H1 (cell line): ENCODE data around the gene KDM6A. TPM values are rescaled to one million over a fixed set of nuclear protein-coding genes. Genes with fewer than 3 reads are reported as not detected.

ENCODE experiments used
- CTCF ChIA-PET: fragments of 300-600 bp; sonication (Branson Sonifier 250); formaldehyde crosslinking; loops from one replicate; lab custom pipeline; 2021; ENCODE audit not compliant: partially characterized antibody; lab: Charles Lee
- POLR2A ChIA-PET: fragments of 300-600 bp; sonication (Branson Sonifier 250); formaldehyde crosslinking; loops from one replicate; lab custom pipeline; 2021; ENCODE audit warnings: inconsistent platforms; ENCODE audit not compliant: partially characterized antibody; lab: Charles Lee
- DNase-seq, 2 experiments: peaks; one replicate each; pipeline versions ENCODE4 v3.0.0 to v3.0.0-alpha.2; 2010 to 2022; ENCODE audit warnings: low spot score in 2 of 2, low read depth in 1 of 2, mixed read lengths in 1 of 2
- FAIRE-seq: peaks from 2 replicates; lab custom pipeline; 2011; peaks lifted over from hg19 to GRCh38; lab: Jason Lieb, UNC
- H2AFZ ChIP-seq: 2 replicates; pipeline ENCODE4 v1.8.1; 2012; ENCODE audit warnings: low read length, inconsistent platforms
- H2AK5ac ChIP-seq: 2 replicates; pipeline ENCODE4 v1.6.1; 2013; ENCODE audit warnings: low read depth, low read length
- H2BK120ac ChIP-seq: replicated peaks from 2 replicates; pipeline ENCODE3; 2013; ENCODE audit warnings: low read depth, low read length, inconsistent platforms
- H2BK12ac ChIP-seq: 2 replicates; pipeline ENCODE4 v1.6.1; 2013; ENCODE audit warnings: low read depth, low read length
- H2BK15ac ChIP-seq: 2 replicates; pipeline ENCODE4 v1.6.1; 2013; ENCODE audit warnings: low read length
- H2BK20ac ChIP-seq: 2 replicates; pipeline ENCODE4 v1.6.1; 2013; ENCODE audit warnings: low read length
- H2BK5ac ChIP-seq: 2 replicates; pipeline ENCODE4 v1.6.1; 2013; ENCODE audit warnings: low read depth, low read length
- H3K14ac ChIP-seq: 2 replicates; pipeline ENCODE4 v1.6.1; 2013; ENCODE audit warnings: inconsistent platforms; ENCODE audit not compliant: insufficient read length
- H3K18ac ChIP-seq: 2 replicates; pipeline ENCODE4 v1.6.1; 2013; ENCODE audit warnings: low read length; ENCODE audit errors: extremely low read depth
- H3K23ac ChIP-seq: 2 replicates; pipeline ENCODE4 v1.6.1; 2013; ENCODE audit warnings: inconsistent platforms; ENCODE audit not compliant: insufficient read length
- H3K23me2 ChIP-seq: 2 replicates; pipeline ENCODE4 v1.6.1; 2013; ENCODE audit warnings: low read depth, low read length
- H3K27ac ChIP-seq: 2 replicates; pipeline ENCODE4 v1.6.1; 2011; ENCODE audit warnings: low read depth, low read length, inconsistent platforms
- H3K27me3 ChIP-seq, 4 experiments: replicated peaks in 1 of 4; 1 replicate in 1 of 4; 2 replicates in 3 of 4; pipeline versions ENCODE4 v1.6.1 to v1.8.1; 2011 to 2013; ENCODE audit warnings: low read length in 3 of 4, mild to moderate bottlenecking in 3 of 4, inconsistent platforms in 2 of 4, mixed read lengths in 2 of 4, moderate library complexity in 1 of 4; ENCODE audit not compliant: control insufficient read depth in 3 of 4, insufficient read depth in 3 of 4; ENCODE audit errors: extremely low read depth in 1 of 4
- H3K36me3 ChIP-seq, 4 experiments: 2 replicates each; pipeline versions ENCODE4 v1.6.1 to v1.8.1; 2011 to 2013; ENCODE audit warnings: mild to moderate bottlenecking in 4 of 4, low read length in 3 of 4, moderate library complexity in 2 of 4, control low read depth in 1 of 4, inconsistent platforms in 1 of 4; ENCODE audit not compliant: insufficient read depth in 4 of 4, control insufficient read depth in 2 of 4
- H3K4ac ChIP-seq: replicated peaks from 2 replicates; pipeline ENCODE3; 2013; ENCODE audit warnings: low read length, low read depth, mixed read lengths, inconsistent platforms; ENCODE audit not compliant: insufficient read length
- H3K4me1 ChIP-seq, 4 experiments: replicated peaks in 1 of 4; 1 replicate in 1 of 4; 2 replicates in 3 of 4; pipeline versions ENCODE4 v1.6.1 to v1.8.1; 2011 to 2013; ENCODE audit warnings: low read length in 3 of 4, inconsistent platforms in 2 of 4, mixed read lengths in 1 of 4; ENCODE audit not compliant: insufficient read depth in 4 of 4, control insufficient read depth in 3 of 4
- H3K4me2 ChIP-seq, 2 experiments: 2 replicates each; pipeline versions ENCODE4 v1.6.1 to v1.8.1; 2011 to 2013; ENCODE audit warnings: low read depth in 2 of 2, low read length in 2 of 2, control low read depth in 1 of 2, inconsistent platforms in 1 of 2, mild to moderate bottlenecking in 1 of 2; ENCODE audit not compliant: insufficient read depth in 1 of 2
- H3K4me3 ChIP-seq, 4 experiments: fragments of 200-600, 300-600 bp in 1 of 4; sonication (generic), shearing (Covaris generic), sonication (Bioruptor Twin) in 1 of 4; 2 replicates each; pipeline versions ENCODE4 v1.5.1 to v1.8.1; 2011 to 2016; ENCODE audit warnings: low read length in 4 of 4, low read depth in 3 of 4, control low read depth in 2 of 4, inconsistent platforms in 2 of 4, mild to moderate bottlenecking in 2 of 4, mixed read lengths in 1 of 4, moderate library complexity in 1 of 4; ENCODE audit not compliant: insufficient read depth in 2 of 4; ENCODE audit errors: extremely low read depth in 1 of 4
- H3K56ac ChIP-seq: replicated peaks from 2 replicates; pipeline ENCODE3; 2013; ENCODE audit warnings: low read depth, mild to moderate bottlenecking, mixed read lengths, low read length, inconsistent platforms; ENCODE audit not compliant: insufficient read length
- H3K79me1 ChIP-seq: 2 replicates; pipeline ENCODE4 v1.6.1; 2013; ENCODE audit warnings: low read depth, low read length, control low read depth
- H3K79me2 ChIP-seq, 2 experiments: 2 replicates each; pipeline versions ENCODE4 v1.6.1 to v1.8.1; 2012 to 2013; ENCODE audit warnings: low read length in 2 of 2, mild to moderate bottlenecking in 2 of 2, inconsistent platforms in 1 of 2; ENCODE audit not compliant: insufficient read depth in 2 of 2, control insufficient read depth in 1 of 2
- H3K9ac ChIP-seq, 4 experiments: replicated peaks in 1 of 4; 1 replicate in 1 of 4; 2 replicates in 3 of 4; pipeline versions ENCODE4 v1.6.1 to v1.8.1; 2011 to 2013; ENCODE audit warnings: low read depth in 3 of 4, low read length in 3 of 4, control low read depth in 2 of 4, mild to moderate bottlenecking in 2 of 4, moderate library complexity in 2 of 4, inconsistent platforms in 1 of 4; ENCODE audit errors: extremely low read depth in 1 of 4
- H3K9me3 ChIP-seq, 2 experiments: 2 replicates each; pipeline versions ENCODE4 v1.6.1 to v1.8.1; 2012 to 2013; ENCODE audit warnings: mild to moderate bottlenecking in 2 of 2, moderate library complexity in 2 of 2, control low read depth in 1 of 2, inconsistent platforms in 1 of 2, low read depth in 1 of 2, low read length in 1 of 2, mixed read lengths in 1 of 2; ENCODE audit not compliant: insufficient read depth in 2 of 2
- H4K20me1 ChIP-seq, 2 experiments: replicated peaks in 1 of 2; 2 replicates each; pipeline versions ENCODE3 to v1.8.1; 2011 to 2013; ENCODE audit warnings: inconsistent platforms in 2 of 2, low read length in 2 of 2, mild to moderate bottlenecking in 1 of 2; ENCODE audit not compliant: insufficient read depth in 2 of 2, control insufficient read depth in 1 of 2
- H4K5ac ChIP-seq: 2 replicates; pipeline ENCODE4 v1.6.1; 2013; ENCODE audit warnings: low read length, low read depth, mixed read lengths, inconsistent platforms; ENCODE audit not compliant: insufficient read length
- H4K8ac ChIP-seq: 2 replicates; pipeline ENCODE4 v1.8.0; 2013; ENCODE audit warnings: mild to moderate bottlenecking, moderate library complexity, low read length, inconsistent platforms; ENCODE audit not compliant: insufficient read depth; ENCODE audit errors: extremely low read depth
- H4K91ac ChIP-seq: replicated peaks from 2 replicates; pipeline ENCODE3; 2013; ENCODE audit warnings: low read length, mixed read lengths, inconsistent platforms; ENCODE audit not compliant: insufficient read length
- CHD2 ChIP-seq: IDR thresholded peaks from 2 replicates; pipeline ENCODE4 v1.6.1; 2012; ENCODE audit warnings: low read length, improper control_type of control experiment
- CREB1 ChIP-seq: IDR thresholded peaks from 2 replicates; pipeline ENCODE4 v1.6.1; 2012; ENCODE audit warnings: inconsistent platforms
- CTCF ChIP-seq, 3 experiments: IDR thresholded peaks; 1 replicate in 2 of 3; 2 replicates in 1 of 3; pipeline versions ENCODE4 v1.5.1 to v1.6.1; 2011; ENCODE audit warnings: low read length in 3 of 3, mild to moderate bottlenecking in 3 of 3, inconsistent platforms in 2 of 3, low read depth in 1 of 3, moderate library complexity in 1 of 3; ENCODE audit not compliant: insufficient read depth in 1 of 3; ENCODE audit errors: control extremely low read depth in 1 of 3
- EGR1 ChIP-seq: IDR thresholded peaks from 2 replicates; pipeline ENCODE4 v1.6.1; 2011; ENCODE audit warnings: low read depth, low read length, borderline replicate concordance
- EZH2 ChIP-seq: fragments of 200-600 bp; sonication (generic); IDR thresholded peaks from 2 replicates; pipeline ENCODE4 v1.7.1; 2012; ENCODE audit warnings: low read depth, mild to moderate bottlenecking, moderate library complexity, low read length, inconsistent platforms; ENCODE audit not compliant: severe bottlenecking
- GABPA ChIP-seq: IDR thresholded peaks from 2 replicates; pipeline ENCODE4 v1.6.1; 2011; ENCODE audit warnings: mild to moderate bottlenecking, low read length, moderate library complexity, borderline replicate concordance; ENCODE audit not compliant: insufficient read depth
- KDM4A ChIP-seq: IDR thresholded peaks from one replicate; pipeline ENCODE4 v1.7.1; 2012; ENCODE audit warnings: low read depth, mild to moderate bottlenecking, moderate library complexity, low read length, inconsistent platforms; ENCODE audit not compliant: severe bottlenecking
- PHF8 ChIP-seq: fragments of 200-600 bp; sonication (generic); conservative IDR thresholded peaks from 2 replicates; pipeline ENCODE4 v1.7.1; 2012; ENCODE audit warnings: low read depth, mild to moderate bottlenecking, inconsistent platforms, low read length, moderate library complexity
- SP2 ChIP-seq: IDR thresholded peaks from 2 replicates; pipeline ENCODE4 v1.6.1; 2012; ENCODE audit warnings: mild to moderate bottlenecking, low read length, inconsistent platforms
- SRF ChIP-seq: IDR thresholded peaks from 2 replicates; pipeline ENCODE4 v1.6.1; 2011; ENCODE audit warnings: mild to moderate bottlenecking, low read depth, low read length, moderate library complexity
- ZNF274 ChIP-seq: IDR thresholded peaks from 2 replicates; pipeline ENCODE4 v1.7.0; 2012; ENCODE audit warnings: low read length, borderline replicate concordance; ENCODE audit errors: extremely low read depth
- WGBS, 2 experiments: shearing (Covaris generic) in 1 of 2; methylation state at CpG; one replicate each; pipeline versions ENCODE4 v1.1.6 to v1.1.7; 2013 to 2015; ENCODE audit warnings: low lambda C conversion rate in 2 of 2, mixed read lengths in 2 of 2, inconsistent platforms in 1 of 2, low coverage in 1 of 2, missing lambda C conversion rate in 1 of 2; ENCODE audit not compliant: insufficient replicate concordance in 2 of 2, insufficient coverage in 1 of 2, insufficient read length in 1 of 2; ENCODE audit errors: extremely low coverage in 1 of 2, missing lambda C conversion rate in 1 of 2; 5-methylcytosine and 5-hydroxymethylcytosine counted together
- polyA plus RNA-seq, 7 experiments: library from polyadenylated mRNA; depleted of rRNA in 3 of 7; stranded (reverse) in 5 of 7; unstranded in 2 of 7; fragments of >200 nt in 5 of 7; fragments of 200-250 nt in 2 of 7; gene quantifications; 1 replicate in 5 of 7; 2 replicates in 1 of 7; 4 replicates in 1 of 7; pipeline versions ENCODE4 v1.2.1 to v1.2.3, GENCODE V29; 2011 to 2013; ENCODE audit warnings: missing spikeins in 2 of 7, mixed read lengths in 2 of 7
- total RNA-seq: library from RNA; stranded (reverse); fragmentation: NEBNext Ultra II Directional; extraction: Animal tissue kit (Norgen Biotek cat#: 25700); gene quantifications from 2 replicates; pipeline ENCODE4 v1.2.1, GENCODE V29; 2021

KDM6A gene
- total and polyA plus RNA-seq, 2 of the 8 experiments (the other 6 are each of a cell fraction or from before 2014, with no cell fraction given) = 43.5 to 58.4 TPM

- peaks cover 6 to 96% of the 10 kb centered on the region in 2 experiments; a peak in 3 of 4 replicates for H3K79me2 ChIP-seq
- H4K5ac ChIP-seq = no peak overlapping the region
- no peak overlapping the region for H2AK5ac ChIP-seq
- no peak overlapping the region for H3K14ac ChIP-seq
- no peaks in the 10 kb centered on the region for H3K4me1 ChIP-seq
- no peaks in the 10 kb centered on the region for H3K36me3 ChIP-seq
- no peak overlapping the region for H3K4me3 ChIP-seq
- no peaks in the 10 kb centered on the region for H3K9me3 ChIP-seq
- no peak overlapping the region for H2BK20ac ChIP-seq
- H4K20me1 ChIP-seq = peaks cover 0 to 2% of the 10 kb centered on the region in 2 experiments
- no peak overlapping the region for H4K91ac ChIP-seq
- no peaks in the 10 kb centered on the region for H3K27me3 ChIP-seq
- H3K27ac ChIP-seq = no peak overlapping the region
- DNase-seq (no peak), FAIRE-seq (no peak)
- no peak overlapping the region for H2AFZ ChIP-seq
- H2BK120ac ChIP-seq = no peak overlapping the region
- H3K23me2 ChIP-seq = no peaks in the 10 kb centered on the region
- no peaks in the 10 kb centered on the region; the same call in 1 of the 2 replicates for H3K79me1 ChIP-seq
- H2BK5ac ChIP-seq = no peak overlapping the region
- H3K23ac ChIP-seq = no peak overlapping the region
- 86% methylated on average over 4 of the region's 4 CpGs; no CpG with 5 or more reads in 1 of the 2 experiments for WGBS, 2 experiments
- no peak overlapping the region for H3K18ac ChIP-seq
- H2BK15ac ChIP-seq = no peak overlapping the region
- no peak overlapping the region for H4K8ac ChIP-seq
- H3K4ac ChIP-seq = no peak overlapping the region
- ChIA-PET POLR2A (no interaction called here), CTCF (interaction anchor here (0.8 kb wide), 1 partner anchor 720 kb away, joined by 3 read pairs; no protein-coding TSS in a partner anchor)
- no peak overlapping the region for H3K4me2 ChIP-seq
- H3K9ac ChIP-seq = no peak overlapping the region
- no peak overlapping the region for H2BK12ac ChIP-seq
- no peak overlapping the region for H3K56ac ChIP-seq
- no peak for TF ChIP-seq ZNF274
- TF ChIP-seq PHF8 = no peak
- no peak for TF ChIP-seq CHD2
- no peak for TF ChIP-seq GABPA
- no peak for TF ChIP-seq KDM4A
- no peak for TF ChIP-seq CREB1
- TF ChIP-seq SP2 = no peak
- no peak for TF ChIP-seq EZH2
- no peak for TF ChIP-seq CTCF (IDR thresholded peaks at IDR 0.05; ENCODE audit: control extremely low read depth in 1 of 3, insufficient read depth in 1 of 3, low read depth in 1 of 3, low read length in 3 of 3)
- no peak for TF ChIP-seq EGR1
- TF ChIP-seq SRF = no peak
These were observed 50.0 kb downstream of the KDM6A start for GRCh38 chrX:44922980-44923379.
